Bone marrow (tissue), 2 donors: ENCODE data around the gene PHTF1.
"Not testable (repeated sequence)": the region's sequence is repeated elsewhere in the genome, so short reads cannot be mapped to it uniquely, and the experiment has no call there.

Experiments used
- DNase-seq, 2 donors: peaks; one replicate each; lab custom pipeline; 2025; lab: John Stamatoyannopoulos, UW

Gene PHTF1

DNA sequence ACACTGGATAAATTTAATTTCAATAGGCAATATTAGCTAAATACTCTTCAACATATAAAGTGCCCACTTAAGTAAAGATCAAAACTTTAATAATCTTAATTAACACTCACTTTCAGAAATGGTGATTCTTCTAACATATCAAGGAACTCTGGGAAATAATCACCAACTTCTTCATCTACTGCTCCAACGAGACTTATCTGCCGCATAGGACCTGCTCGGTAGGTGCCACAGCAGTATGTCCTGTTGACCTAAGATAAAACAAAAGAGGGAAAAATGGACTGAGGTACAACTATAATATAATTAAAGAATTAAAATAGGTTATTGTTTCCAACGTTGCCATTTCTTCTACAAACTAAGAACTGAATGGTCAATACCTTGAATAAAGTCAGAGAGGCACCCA is 18.3 kb upstream of the PHTF1 start:
- no peak for DNase-seq

GRCh38 chr1:113770031-113770430 is 10.7 kb upstream of the PHTF1 start:
- no peak for DNase-seq

DNA sequence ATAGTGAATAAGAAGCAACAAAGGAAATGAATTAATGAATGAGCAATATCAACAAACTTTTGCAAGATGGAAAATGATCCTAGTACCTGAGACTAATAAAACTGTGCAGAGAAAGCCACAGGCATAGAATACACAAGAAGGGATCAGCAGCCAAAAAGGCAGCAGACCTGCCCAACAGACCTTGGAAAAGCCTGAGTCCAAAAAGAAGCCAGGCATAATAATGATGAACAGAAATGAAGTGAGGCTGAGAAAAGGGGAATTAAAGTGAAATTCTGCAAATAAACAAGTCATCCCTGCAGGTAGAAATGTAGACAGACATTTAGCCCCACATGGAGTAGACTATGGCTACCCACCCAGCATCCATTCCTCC is 10.3 kb upstream of the PHTF1 start:
- no peak for DNase-seq

- DNase-seq: peak in 1 of 2 donors; percentile 55
These were observed 9.8 kb upstream of the PHTF1 start for GRCh38 chr1:113768916-113769600.

DNA sequence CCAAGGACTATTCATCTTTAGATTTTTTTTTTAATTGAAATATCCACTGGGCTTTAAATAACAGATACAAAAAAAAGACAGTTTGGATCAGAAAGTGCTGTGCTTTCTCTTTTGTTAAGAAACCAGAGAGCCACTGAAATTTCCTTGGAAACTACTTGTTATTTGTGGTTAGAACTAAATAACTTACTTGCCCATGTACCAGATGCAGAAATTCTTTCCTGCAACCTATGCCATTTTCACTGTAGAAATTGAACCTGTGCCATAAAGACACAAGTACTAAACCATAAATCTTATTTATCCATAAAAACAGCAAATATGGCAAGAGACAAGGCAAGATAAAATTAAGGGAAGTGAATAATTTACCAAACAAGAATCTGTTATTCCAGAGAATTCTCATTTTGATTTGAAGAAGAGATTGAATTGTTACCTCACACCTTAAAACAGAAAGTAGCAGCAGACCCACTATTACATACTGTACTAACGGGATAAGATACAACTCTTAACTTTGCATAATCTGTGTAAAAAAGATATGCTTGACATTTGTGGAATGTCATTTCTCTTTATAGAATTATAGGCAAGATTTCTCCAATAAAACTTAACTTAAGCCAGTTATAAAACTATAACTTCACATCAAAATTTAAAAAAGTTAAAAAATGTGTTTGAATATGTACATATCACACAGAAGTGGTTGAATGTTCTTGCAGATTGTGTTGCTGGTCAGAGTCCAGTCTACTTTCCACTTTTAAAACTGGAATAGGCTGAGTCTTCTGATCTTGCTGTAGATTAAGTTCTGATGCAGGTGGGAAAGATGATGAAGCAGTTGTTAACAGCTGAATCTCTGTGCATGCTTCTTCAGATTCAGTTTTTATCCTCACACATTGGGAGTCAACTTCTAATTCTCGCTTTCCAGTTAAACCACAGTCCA is 6.3 kb upstream of the PHTF1 start:
- DNase-seq: no peak

GRCh38 chr1:113763661-113764060 is 4.4 kb upstream of the PHTF1 start:
- DNase-seq: no peak

DNA sequence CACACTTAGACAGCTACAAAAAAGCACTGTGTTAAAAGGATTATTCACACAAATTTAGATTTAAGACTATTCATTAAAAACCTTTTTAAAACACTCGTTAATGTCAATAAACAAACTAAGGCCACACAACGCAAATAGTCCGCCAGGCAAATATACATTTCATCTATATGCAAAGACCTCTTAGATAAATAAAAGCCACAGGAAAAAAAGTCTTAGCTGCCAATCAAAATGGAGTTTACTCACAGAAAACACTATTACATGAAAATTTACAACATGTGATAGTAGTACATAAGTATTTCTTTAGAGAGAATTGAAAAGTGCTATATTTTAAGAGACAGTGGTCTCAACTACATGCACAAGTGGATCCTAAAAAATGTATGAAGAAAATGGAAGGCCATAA is 2.7 kb upstream of the PHTF1 start:
- DNase-seq: no peak

DNA sequence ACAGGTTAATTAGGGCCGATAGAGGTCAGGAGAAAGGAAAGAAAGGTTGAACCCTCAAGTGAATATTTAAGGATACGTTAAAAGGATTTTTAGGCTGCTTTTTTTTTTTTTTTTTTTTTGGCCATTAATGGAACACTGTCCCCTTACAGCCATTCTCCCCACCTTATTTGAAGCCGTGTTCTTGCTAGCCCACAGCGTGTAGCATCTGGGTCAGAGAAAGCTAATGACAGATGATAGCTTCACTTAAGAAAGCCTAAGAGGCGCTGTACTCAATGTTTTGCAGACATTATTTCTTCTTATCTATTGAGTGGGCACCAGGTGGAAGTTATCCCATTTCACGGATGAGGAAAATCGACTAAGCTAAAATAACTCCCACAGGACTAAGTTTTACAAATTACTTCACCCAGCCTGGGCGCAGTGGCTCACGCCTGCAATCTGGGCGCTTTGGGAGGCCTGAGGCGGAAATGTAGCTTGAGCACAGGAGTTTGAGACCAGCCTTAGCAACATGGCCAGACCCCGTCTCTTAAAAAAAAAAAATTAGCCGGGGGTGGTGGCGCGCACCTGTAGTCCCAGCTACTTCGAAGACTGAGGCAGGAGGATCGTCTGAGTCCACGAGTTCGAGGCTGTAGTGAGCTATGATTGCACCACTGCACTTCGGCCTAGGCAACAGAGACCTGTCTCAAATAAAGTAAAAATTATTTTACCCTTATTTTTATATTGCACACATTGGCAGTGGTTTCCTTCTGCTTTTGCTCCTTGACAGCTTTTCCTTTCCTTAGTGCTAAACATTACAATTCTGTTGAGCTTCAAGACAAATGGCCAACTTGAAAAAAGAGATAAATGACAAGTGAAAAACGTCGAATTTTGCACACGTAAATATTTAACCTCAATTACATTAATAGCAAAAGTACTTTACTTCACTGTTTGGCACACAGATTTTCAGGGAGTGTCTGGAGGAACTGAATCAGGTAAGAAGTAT is 1.1 kb upstream of the PHTF1 start:
- peak in 1 of 2 donors; percentile 46 for DNase-seq

- peak in 1 of 2 donors; percentile 52 for DNase-seq
These were observed 504 bp downstream of the PHTF1 start for GRCh38 chr1:113758631-113759332.

GRCh38 chr1:113756461-113756860 is 2.8 kb downstream of the PHTF1 start:
- DNase-seq: no peak

DNA sequence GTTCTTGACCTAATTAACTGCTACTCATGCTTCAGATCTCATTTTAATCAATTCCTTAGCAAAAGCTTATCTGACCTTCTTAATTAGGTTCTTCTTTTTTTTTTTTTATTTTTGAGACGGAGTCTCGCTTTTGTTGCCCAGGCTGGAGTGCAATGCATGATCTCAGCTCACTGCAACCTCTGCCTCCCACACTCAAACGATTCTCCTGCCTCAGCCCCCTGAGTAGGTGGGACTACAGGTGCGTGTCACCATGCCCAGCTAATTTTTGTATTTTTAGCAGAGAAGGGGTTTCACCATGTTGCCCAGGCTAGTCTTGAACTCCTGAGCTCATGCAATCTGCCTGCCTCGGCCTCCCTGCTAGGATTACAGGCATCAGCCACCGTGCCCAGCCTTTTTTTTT is 6.0 kb downstream of the PHTF1 start:
- not testable (repeated sequence) for DNase-seq

DNA sequence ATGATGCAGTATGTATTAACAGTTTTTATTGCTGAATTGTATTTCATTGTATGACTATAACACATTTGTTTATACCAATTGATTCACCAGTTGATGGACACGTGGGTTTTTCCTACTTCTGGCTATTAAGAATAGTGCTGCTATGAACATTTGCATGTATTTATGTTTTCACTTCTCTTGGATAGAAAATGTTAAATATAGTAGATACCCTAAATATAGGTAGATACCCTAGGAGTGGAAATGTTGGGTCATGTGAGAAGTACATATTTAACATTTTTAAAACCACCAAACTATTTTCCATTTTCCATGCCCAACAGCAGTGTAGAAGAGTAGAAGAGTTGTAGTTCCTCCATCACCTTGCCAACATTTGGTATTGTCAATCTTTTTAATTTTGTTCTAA is 7.8 kb downstream of the PHTF1 start:
- no peak for DNase-seq

DNA sequence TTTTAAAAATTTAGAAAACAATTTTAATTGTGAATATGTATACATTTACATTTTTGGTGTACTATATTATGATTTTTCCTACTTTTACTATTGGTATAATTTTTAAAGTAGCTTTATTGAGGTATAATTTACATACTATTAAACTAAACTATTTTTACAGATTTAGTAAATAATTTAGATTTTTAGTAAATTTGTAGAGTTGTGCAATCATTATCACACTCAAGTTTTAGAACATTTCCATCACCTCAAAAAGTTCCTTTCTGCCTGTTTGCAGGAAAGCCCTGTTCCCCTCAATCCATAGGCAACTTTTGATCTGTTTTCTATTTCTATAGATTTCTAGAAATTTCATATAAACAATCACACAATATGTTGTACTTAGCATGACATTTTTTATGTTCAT is 8.2 kb downstream of the PHTF1 start:
- no peak for DNase-seq

DNA sequence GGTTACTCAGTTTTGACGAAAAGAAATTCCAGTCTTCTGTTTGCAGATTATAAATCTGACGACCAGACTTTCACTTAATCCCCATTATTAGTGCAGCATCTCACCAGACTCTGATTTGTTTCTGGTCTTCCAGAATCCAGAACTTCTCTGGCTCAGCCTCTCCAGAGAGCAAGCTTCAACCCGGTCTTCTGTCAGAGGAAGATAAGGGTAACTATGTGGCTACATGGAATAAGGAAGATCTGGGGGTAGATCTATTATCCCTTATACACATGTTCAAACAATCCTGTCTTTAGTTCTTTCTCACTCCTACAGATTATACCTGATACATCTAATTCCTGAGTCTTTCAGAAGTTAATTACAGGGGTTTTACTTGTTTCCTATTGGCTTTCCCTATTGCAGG is 9.9 kb downstream of the PHTF1 start:
- DNase-seq: no peak

DNA sequence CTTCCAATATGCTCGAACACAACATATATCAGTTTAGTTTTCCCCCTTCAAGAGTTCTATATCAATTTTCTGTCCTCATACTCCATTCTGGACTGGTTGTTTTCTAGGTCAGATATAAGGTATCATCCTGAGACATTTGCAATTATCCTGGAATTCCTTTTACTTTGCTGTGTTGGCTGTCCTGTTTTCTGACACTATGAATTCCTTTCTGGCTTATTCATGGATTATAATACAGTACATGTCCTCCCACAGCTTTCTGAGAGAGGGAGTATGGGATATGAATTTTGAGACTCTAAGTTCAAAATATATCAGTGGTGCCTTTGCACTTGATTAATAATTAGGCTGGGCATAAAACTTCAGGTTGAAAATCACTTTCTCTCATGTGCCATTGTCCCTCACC is 11.9 kb downstream of the PHTF1 start:
- no peak for DNase-seq

DNA sequence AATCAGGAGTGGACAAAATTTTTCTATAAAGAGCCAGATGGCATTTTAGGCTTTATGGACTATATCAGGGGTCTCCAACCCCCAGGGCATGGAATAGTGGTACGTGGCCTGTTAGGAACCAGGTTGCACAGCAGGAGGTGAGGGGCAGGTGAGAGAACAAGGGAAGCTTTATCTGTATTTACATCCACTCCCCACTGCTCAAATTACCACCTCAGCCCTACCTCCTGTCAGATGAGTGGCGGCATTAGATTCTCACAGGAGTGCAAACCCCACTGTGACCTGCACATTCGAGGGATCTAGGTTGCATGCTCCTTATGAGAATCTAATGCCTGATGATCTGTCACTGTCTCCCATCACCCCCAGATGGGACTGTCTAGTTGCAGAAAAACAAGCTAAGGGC is 13.9 kb downstream of the PHTF1 start:
- DNase-seq: no peak

DNA sequence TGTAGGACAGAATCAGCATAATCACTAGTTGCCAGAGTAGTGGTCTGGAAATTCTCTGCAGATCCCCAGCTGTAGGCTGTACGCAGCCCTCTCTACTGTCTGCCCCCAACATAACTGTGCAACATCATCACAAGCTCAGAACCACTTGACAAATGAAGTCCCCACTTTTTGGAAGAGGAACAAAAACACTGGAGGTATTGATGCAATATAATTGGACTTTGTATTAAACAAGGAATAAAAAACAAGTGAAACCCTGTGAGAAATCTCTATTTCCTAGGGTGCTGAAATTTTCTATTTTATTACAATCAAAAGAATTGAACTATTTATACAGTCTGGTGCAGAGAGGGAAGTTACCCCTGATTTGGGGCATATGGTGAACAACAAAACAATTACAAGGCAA is 15.2 kb downstream of the PHTF1 start:
- DNase-seq: no peak

- peak in 1 of 2 donors; percentile 40 for DNase-seq
These were observed 16.8 kb downstream of the PHTF1 start for GRCh38 chr1:113742515-113742914.

GRCh38 chr1:113734357-113735055 is 24.8 kb downstream of the PHTF1 start:
- DNase-seq: no peak

DNA sequence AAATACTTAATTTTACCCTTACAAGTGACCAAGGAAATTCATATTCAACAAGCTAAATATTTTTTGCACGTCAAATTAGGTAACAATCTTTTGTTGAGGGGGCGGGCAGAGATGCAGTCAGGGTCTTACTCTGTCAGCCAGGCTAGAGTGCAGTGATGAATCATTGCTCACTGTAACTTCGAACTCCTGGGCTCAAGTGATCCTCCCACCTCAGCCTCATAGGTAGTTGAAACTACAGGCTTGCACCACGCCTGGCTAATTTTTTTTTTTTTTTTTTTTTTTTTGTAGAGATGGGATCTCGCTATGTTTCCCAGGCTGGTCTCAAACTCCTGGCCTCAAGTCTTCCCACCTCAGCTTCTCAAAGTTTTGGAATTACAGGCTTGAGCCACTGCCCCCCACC is 26.5 kb downstream of the PHTF1 start:
- no peak for DNase-seq

DNA sequence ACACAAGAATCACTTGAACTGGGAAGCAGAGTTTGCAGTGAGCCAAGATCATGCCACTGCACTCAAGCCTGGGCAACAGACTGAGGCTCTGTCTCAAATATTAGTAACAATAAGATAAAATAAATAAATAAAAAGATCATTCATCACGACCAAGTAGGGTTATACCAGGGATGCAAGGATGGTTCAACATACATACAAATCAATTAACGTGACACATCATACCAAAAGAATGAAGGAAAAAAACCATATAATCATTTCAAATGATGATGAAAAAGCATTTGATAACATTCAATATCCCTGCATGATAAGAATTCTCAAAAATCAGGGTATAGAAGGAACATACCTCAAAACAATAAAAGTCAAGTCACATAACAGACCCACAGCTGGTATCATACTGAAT is 38.3 kb downstream of the PHTF1 start:
- no peak for DNase-seq
